HepG2 (cell line): Measurements from ENCODE around the gene AP1AR. TPM values are rescaled to one million over a fixed set of nuclear protein-coding genes. Genes with fewer than 3 reads are reported as not detected.
A peak's percentile ranks its signal among the peaks of the same experiment; 100 is the strongest.

Source experiments
- ARID3A ChIP-seq: IDR thresholded peaks from 2 replicates; pipeline ENCODE4 v1.6.1; 2012; ENCODE audit warnings: low read depth, low read length, improper control_type of control experiment
- CCDC6 ChIP-seq: sonication (generic); formaldehyde crosslinking; IDR thresholded peaks from 2 replicates; pipeline ENCODE4 v1.8.1; 2022; ENCODE audit warnings: mild to moderate bottlenecking, missing genetic modification reagents, moderate library complexity
- ELF3 ChIP-seq: IDR thresholded peaks from 2 replicates; pipeline ENCODE4 v1.6.1; 2016; ENCODE audit warnings: missing genetic modification reagents, missing compliant biosample characterization
- FIP1L1 ChIP-seq: fragments of 200-400 bp; formaldehyde crosslinking; IDR thresholded peaks from 2 replicates; pipeline ENCODE4 v1.6.1; 2018; ENCODE audit warnings: low read depth, mild to moderate bottlenecking, low read length, moderate library complexity, borderline replicate concordance; ENCODE audit not compliant: insufficient read depth
- FOXA3 ChIP-seq: IDR thresholded peaks from 2 replicates; pipeline ENCODE4 v1.6.1; 2016; ENCODE audit warnings: missing genetic modification reagents, missing compliant biosample characterization
- FOXC1 ChIP-seq: sonication (generic); formaldehyde crosslinking; IDR thresholded peaks from 2 replicates; pipeline ENCODE4 v1.8.0; 2022; ENCODE audit warnings: mild to moderate bottlenecking, missing genetic modification reagents, borderline replicate concordance
- FUBP1 ChIP-seq: sonication (generic); formaldehyde crosslinking; IDR thresholded peaks from 2 replicates; pipeline ENCODE4 v1.5.1; 2020; ENCODE audit warnings: missing genetic modification reagents, mild to moderate bottlenecking, borderline replicate concordance
- GMEB1 ChIP-seq: sonication (generic); formaldehyde crosslinking; IDR thresholded peaks from 2 replicates; pipeline ENCODE4 v1.5.1; 2020; ENCODE audit warnings: missing genetic modification reagents, mild to moderate bottlenecking, borderline replicate concordance
- HES4 ChIP-seq: sonication (generic); formaldehyde crosslinking; IDR thresholded peaks from 2 replicates; pipeline ENCODE4 v1.9.0; 2021; ENCODE audit warnings: mild to moderate bottlenecking, missing genetic modification reagents, borderline replicate concordance
- HMGA1 ChIP-seq: sonication (generic); formaldehyde crosslinking; conservative IDR thresholded peaks from 2 replicates; pipeline ENCODE4 v1.4.0; 2020; ENCODE audit warnings: missing genetic modification reagents
- IRX3 ChIP-seq: sonication (generic); formaldehyde crosslinking; IDR thresholded peaks from 2 replicates; pipeline ENCODE4 v1.8.1; 2023; ENCODE audit warnings: mild to moderate bottlenecking, low read depth, missing genetic modification reagents, borderline replicate concordance
- KDM4B ChIP-seq: sonication (generic); formaldehyde crosslinking; IDR thresholded peaks from 2 replicates; pipeline ENCODE4 v1.4.0; 2020; ENCODE audit warnings: missing genetic modification reagents
- MXD1 ChIP-seq: sonication (generic); formaldehyde crosslinking; IDR thresholded peaks from 2 replicates; pipeline ENCODE4 v1.4.0; 2020; ENCODE audit warnings: mild to moderate bottlenecking, missing genetic modification reagents
- NFIB ChIP-seq: sonication (generic); formaldehyde crosslinking; IDR thresholded peaks from 2 replicates; pipeline ENCODE4 v1.9.0; 2021; ENCODE audit warnings: missing genetic modification reagents, mild to moderate bottlenecking, borderline replicate concordance
- RBFOX2 ChIP-seq: fragments of 200-400 bp; formaldehyde crosslinking; IDR thresholded peaks from 2 replicates; pipeline ENCODE4 v1.6.1; 2017; ENCODE audit warnings: low read depth, mild to moderate bottlenecking, low read length
- RFX3 ChIP-seq: IDR thresholded peaks from 2 replicates; pipeline ENCODE4 v1.6.1; 2016; ENCODE audit warnings: missing biosample characterization, missing genetic modification reagents
- RXRA ChIP-seq: sonication (generic); formaldehyde crosslinking; IDR thresholded peaks from 2 replicates; pipeline ENCODE4 v1.5.1; 2020; ENCODE audit warnings: missing genetic modification reagents
- SRSF4 ChIP-seq: fragments of 200-400 bp; formaldehyde crosslinking; IDR thresholded peaks from one replicate; pipeline ENCODE4 v1.6.1; 2018; ENCODE audit warnings: mild to moderate bottlenecking, low read depth, low read length, moderate library complexity; ENCODE audit not compliant: poor library complexity, severe bottlenecking
- SUZ12 ChIP-seq: fragments of 150-350 bp; IDR thresholded peaks from 2 replicates; pipeline ENCODE4 v1.6.1; 2014; ENCODE audit warnings: low read depth, low read length
- ZNF143 ChIP-seq: sonication (generic); formaldehyde crosslinking; IDR thresholded peaks from 2 replicates; pipeline ENCODE4 v1.4.0; 2020; ENCODE audit warnings: missing genetic modification reagents
- ZNF251 ChIP-seq: sonication (generic); formaldehyde crosslinking; IDR thresholded peaks from 2 replicates; pipeline ENCODE4 v1.9.0; 2021; ENCODE audit warnings: mild to moderate bottlenecking, missing genetic modification reagents
- ZNF34 ChIP-seq: sonication (generic); formaldehyde crosslinking; IDR thresholded peaks from 2 replicates; pipeline ENCODE4 v1.4.0; 2020; ENCODE audit warnings: mild to moderate bottlenecking, missing genetic modification reagents, borderline replicate concordance
- ZNF619 ChIP-seq: sonication (generic); formaldehyde crosslinking; IDR thresholded peaks from 2 replicates; pipeline ENCODE4 v1.4.0; 2020; ENCODE audit warnings: mild to moderate bottlenecking, missing genetic modification reagents
- ZNF879 ChIP-seq: sonication (generic); formaldehyde crosslinking; IDR thresholded peaks from 2 replicates; pipeline ENCODE4 v1.8.1; 2023; ENCODE audit warnings: missing genetic modification reagents
- ZSCAN12 ChIP-seq: sonication (generic); formaldehyde crosslinking; IDR thresholded peaks from 2 replicates; pipeline ENCODE4 v1.9.0; 2021; ENCODE audit warnings: mild to moderate bottlenecking, missing genetic modification reagents
- ZSCAN31 ChIP-seq: sonication (generic); formaldehyde crosslinking; IDR thresholded peaks from 2 replicates; pipeline ENCODE4 v1.5.0; 2020; ENCODE audit warnings: low read depth, mild to moderate bottlenecking, missing genetic modification reagents
- polyA plus RNA-seq, 8 experiments: library from polyadenylated mRNA; depleted of rRNA in 3 of 8; stranded (reverse) in 7 of 8; unstranded in 1 of 8; fragments of >200 nt; fragmentation: Illumina TruSeq in 4 of 8; extraction: Trizol in 4 of 8; gene quantifications; 2 replicates each; pipeline versions ENCODE4 v1.2.1 to v1.2.3, GENCODE V29; 2011 to 2016; ENCODE audit warnings: low read depth in 4 of 8, missing spikeins in 1 of 8, mixed read lengths in 1 of 8; ENCODE audit not compliant: insufficient read depth in 1 of 8
- total RNA-seq, 5 experiments: library from RNA; depleted of rRNA; stranded (reverse); fragments of >200 nt; fragmentation: Illumina TruSeq; extraction: Trizol; gene quantifications; 2 replicates each; pipeline ENCODE4 v1.2.3, GENCODE V29; 2016; ENCODE audit warnings: low read depth in 1 of 5

The AP1AR gene
- total and polyA plus RNA-seq, 2 of the 13 experiments (the other 11 are each of a cell fraction or from before 2014, with no cell fraction given): 24.9 to 39.9 TPM

- TF ChIP-seq FIP1L1 (no peak), CCDC6 (CRISPR knock-in tag) (no peak), ZNF143 (CRISPR knock-in tag) (no peak), ZNF251 (CRISPR knock-in tag) (no peak), RBFOX2 (no peak), KDM4B (CRISPR knock-in tag) (no peak), SUZ12 (no peak), RFX3 (CRISPR knock-in tag) (no peak), HES4 (CRISPR knock-in tag) (no peak), IRX3 (CRISPR knock-in tag) (no peak), GMEB1 (CRISPR knock-in tag) (no peak), ARID3A (peak; percentile 72; the same call in 1 of the 2 replicates), SRSF4 (no peak), ELF3 (CRISPR knock-in tag) (no peak), ZSCAN31 (CRISPR knock-in tag) (no peak), ZNF34 (CRISPR knock-in tag) (no peak), ZNF619 (CRISPR knock-in tag) (no peak), FOXA3 (CRISPR knock-in tag) (peak; percentile 72), FUBP1 (no peak), HMGA1 (CRISPR knock-in tag) (no peak), RXRA (CRISPR knock-in tag) (no peak), NFIB (CRISPR knock-in tag) (no peak), ZNF879 (CRISPR knock-in tag) (no peak), FOXC1 (CRISPR knock-in tag) (no peak), ZSCAN12 (CRISPR knock-in tag) (no peak), MXD1 (CRISPR knock-in tag) (no peak)
These were observed 28.0 kb upstream of the AP1AR start (continued) for GRCh38 chr4:112203593-112203992.
